Measurements from ENCODE around the gene HES4. TPM values are rescaled to one million over a fixed set of nuclear protein-coding genes. Genes with fewer than 3 reads are reported as not detected.
A peak's percentile ranks its signal among the peaks of the same experiment; 100 is the strongest.

The HES4 gene
- total and polyA plus RNA-seq, 10 of the 15 experiments (the other 5 are each of a cell fraction or from before 2014, with no cell fraction given), result 0.44 to 1.7 (median 0.85) TPM; not detected in 5

GRCh38 chr1:964691-965525 lies 35.0 kb downstream of the HES4 start:
- H3K27ac ChIP-seq (ENCODE audit: control insufficient read depth, insufficient read depth), result no peak overlapping the region
- no peak overlapping the region for H3K4me3 ChIP-seq
- peaks cover 15% of the 10 kb centered on the region for H3K4me1 ChIP-seq (ENCODE audit: control insufficient read depth, insufficient read depth, low read length)
- H4K20me1 ChIP-seq (ENCODE audit: control insufficient read depth, insufficient read depth), result no peaks in the 10 kb centered on the region
- ATAC-seq (no peak), DNase-seq (ENCODE audit: low read depth, low spot score) (no peak), FAIRE-seq (no peak)
- ChIA-PET RAD21 (ENCODE audit: unreplicated experiment) (interaction anchor here (0.6 kb wide), 1 partner anchor 60 kb away, joined by 3 read pairs; no protein-coding TSS in a partner anchor), POLR2A (no interaction called here), CTCF (no interaction called here), SMC1A (ENCODE audit: uncharacterized antibody, unreplicated experiment) (no interaction called here)
- BruUV-seq (replicated peaks), result TSS peak; percentile 45
- no peaks in the 10 kb centered on the region for H3K27me3 ChIP-seq (replicated peaks in 1 of 2; ENCODE audit: control insufficient read depth in 2 of 2, insufficient read depth in 2 of 2, low read length in 1 of 2)
- intact Hi-C loops (cut with micrococcal nuclease; ENCODE audit: unreplicated experiment), result no loop called here
- TF ChIP-seq RFX5 (IDR thresholded peaks at IDR 0.05; ENCODE audit: low read depth, low read length) (no peak), CBFB (IDR thresholded peaks at IDR 0.05; ENCODE audit: low read depth) (no peak), IKZF1 (conservative IDR thresholded peaks at IDR 0.05) (no peak), WRNIP1 (IDR thresholded peaks at IDR 0.05; ENCODE audit: borderline replicate concordance, low read depth, low read length) (no peak), PKNOX1 (IDR thresholded peaks at IDR 0.05) (no peak)
- TF ChIP-seq, protein P1, sequence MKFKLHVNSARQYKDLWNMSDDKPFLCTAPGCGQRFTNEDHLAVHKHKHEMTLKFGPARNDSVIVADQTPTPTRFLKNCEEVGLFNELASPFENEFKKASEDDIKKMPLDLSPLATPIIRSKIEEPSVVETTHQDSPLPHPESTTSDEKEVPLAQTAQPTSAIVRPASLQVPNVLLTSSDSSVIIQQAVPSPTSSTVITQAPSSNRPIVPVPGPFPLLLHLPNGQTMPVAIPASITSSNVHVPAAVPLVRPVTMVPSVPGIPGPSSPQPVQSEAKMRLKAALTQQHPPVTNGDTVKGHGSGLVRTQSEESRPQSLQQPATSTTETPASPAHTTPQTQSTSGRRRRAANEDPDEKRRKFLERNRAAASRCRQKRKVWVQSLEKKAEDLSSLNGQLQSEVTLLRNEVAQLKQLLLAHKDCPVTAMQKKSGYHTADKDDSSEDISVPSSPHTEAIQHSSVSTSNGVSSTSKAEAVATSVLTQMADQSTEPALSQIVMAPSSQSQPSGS (IDR thresholded peaks at IDR 0.05; ENCODE audit: low read length), result no peak
- in situ Hi-C loops (cut with MboI), result no loop called here
- H2AFZ ChIP-seq (ENCODE audit: control insufficient read depth, low read depth, low read length), result no peak overlapping the region
- H3K4me2 ChIP-seq (ENCODE audit: control insufficient read depth, insufficient read depth), result no peak overlapping the region
- no peaks in the 10 kb centered on the region for H3K9me3 ChIP-seq (replicated peaks; ENCODE audit: control insufficient read depth, insufficient read depth, low read length)
- WGBS (ENCODE audit: insufficient coverage, insufficient replicate concordance, low lambda C conversion rate, missing lambda C conversion rate), result 96% methylated on average over 34 of the region's 51 CpGs
- H3K36me3 ChIP-seq (ENCODE audit: control insufficient read depth in 2 of 2, insufficient read depth in 2 of 2, low read length in 1 of 2), result no peaks in the 10 kb centered on the region; a peak in 1 of 4 replicates
- H3K79me2 ChIP-seq (ENCODE audit: control insufficient read depth, insufficient read depth, low read length), result no peaks in the 10 kb centered on the region; the same call in 1 of the 2 replicates
- no peak overlapping the region for H3K9ac ChIP-seq (ENCODE audit: control insufficient read depth, insufficient read depth, low read length)

Measured in GM12878 (cell line).